Measurements from ENCODE around the gene ANKRD13B.
A peak's percentile ranks its signal among the peaks of the same experiment; 100 is the strongest.

The ANKRD13B gene

GRCh38 chr17:29588562-29589411 lies 4.1 kb upstream of the ANKRD13B start (continued):
- TF ChIP-seq HOXA7 (CRISPR knock-in tag; IDR thresholded peaks at IDR 0.05; ENCODE audit: borderline replicate concordance) (no peak), ZNF18 (tag by site-specific recombination; IDR thresholded peaks at IDR 0.05) (no peak), ZNF335 (tag by site-specific recombination; conservative IDR thresholded peaks at IDR 0.05) (peak; percentile 73; the same call in 1 of the 2 replicates), ZNF548 (tag by site-specific recombination; IDR thresholded peaks at IDR 0.05) (no peak), ZNF747 (tag by site-specific recombination; IDR thresholded peaks at IDR 0.05) (no peak), YY1 (tag by site-specific recombination; IDR thresholded peaks at IDR 0.05) (no peak), KLF1 (tag by site-specific recombination; IDR thresholded peaks at IDR 0.05) (no peak), ZNF558 (tag by site-specific recombination; IDR thresholded peaks at IDR 0.05) (no peak), ZBTB1 (tag by site-specific recombination; IDR thresholded peaks at IDR 0.05) (no peak), MEIS1 (CRISPR knock-in tag; IDR thresholded peaks at IDR 0.05; ENCODE audit: borderline replicate concordance) (no peak), ZNF239 (tag by site-specific recombination; IDR thresholded peaks at IDR 0.05) (no peak), ZNF830 (tag by site-specific recombination; IDR thresholded peaks at IDR 0.05; ENCODE audit: low read depth) (no peak), ZNF274 (IDR thresholded peaks at IDR 0.05; ENCODE audit: low read length) (no peak), ZNF274 (tag by site-specific recombination; IDR thresholded peaks at IDR 0.05; ENCODE audit: borderline replicate concordance) (no peak), SP7 (tag by site-specific recombination; IDR thresholded peaks at IDR 0.05) (peak; percentile 35; the same call in 1 of the 2 replicates), ZNF146 (tag by site-specific recombination; IDR thresholded peaks at IDR 0.05) (no peak), ZNF561 (tag by site-specific recombination; IDR thresholded peaks at IDR 0.05; ENCODE audit: borderline replicate concordance) (no peak), ZNF155 (tag by site-specific recombination; IDR thresholded peaks at IDR 0.05) (no peak), ZSCAN30 (tag by site-specific recombination; IDR thresholded peaks at IDR 0.05) (no peak), ZNF707 (tag by site-specific recombination; IDR thresholded peaks at IDR 0.05) (no peak), ZNF311 (tag by site-specific recombination; IDR thresholded peaks at IDR 0.05; ENCODE audit: borderline replicate concordance) (no peak), ZFP41 (tag by site-specific recombination; IDR thresholded peaks at IDR 0.05; ENCODE audit: borderline replicate concordance) (no peak), ZNF341 (tag by site-specific recombination; IDR thresholded peaks at IDR 0.05; ENCODE audit: low read depth) (peak; percentile 89), ZFP69B (tag by site-specific recombination; IDR thresholded peaks at IDR 0.05) (0 out of 2 replicates have a peak, but pooled peaks have one; percentile 24), ZNF791 (tag by site-specific recombination; IDR thresholded peaks at IDR 0.05) (no peak), ZNF514 (tag by site-specific recombination; IDR thresholded peaks at IDR 0.05) (no peak), ZNF768 (tag by site-specific recombination; IDR thresholded peaks at IDR 0.05) (no peak), ZNF211 (tag by site-specific recombination; IDR thresholded peaks at IDR 0.05; ENCODE audit: low read depth) (no peak), ZBTB21 (tag by site-specific recombination; IDR thresholded peaks at IDR 0.05) (no peak), KLF17 (tag by site-specific recombination; IDR thresholded peaks at IDR 0.05) (no peak), KLF16 (tag by site-specific recombination; IDR thresholded peaks at IDR 0.05) (peak; percentile 72), ZNF670 (tag by site-specific recombination; IDR thresholded peaks at IDR 0.05; ENCODE audit: low read depth) (no peak), ZNF529 (tag by site-specific recombination; IDR thresholded peaks at IDR 0.05; ENCODE audit: insufficient replicate concordance) (no peak), ZBTB20 (tag by site-specific recombination; IDR thresholded peaks at IDR 0.05) (peak; percentile 75), ZNF843 (tag by site-specific recombination; IDR thresholded peaks at IDR 0.05) (no peak), ZNF202 (tag by site-specific recombination; IDR thresholded peaks at IDR 0.05; ENCODE audit: borderline replicate concordance) (no peak), ZNF16 (tag by site-specific recombination; IDR thresholded peaks at IDR 0.05; ENCODE audit: low read depth) (no peak), ZNF660 (tag by site-specific recombination; IDR thresholded peaks at IDR 0.05) (no peak), PRDM6 (tag by site-specific recombination; IDR thresholded peaks at IDR 0.05) (no peak)
